WTC11 (cell line): ENCODE data around the gene NSMCE3. TPM values are rescaled to one million over a fixed set of nuclear protein-coding genes. Genes with fewer than 3 reads are reported as not detected.

Experiments used
- ATAC-seq: fragments of 200-7000 bp; cut with Tn5 transposase; 2 replicates; pipeline ENCODE4 v1.10.0; 2021; ENCODE audit warnings: mild to moderate bottlenecking, moderate library complexity
- CTCF ChIA-PET: fragments of 300-600 bp; sonication (Branson Sonifier 250); formaldehyde crosslinking; loops from one replicate; lab custom pipeline; 2021; ENCODE audit warnings: antibody characterized with exemption; lab: Charles Lee
- POLR2A ChIA-PET: fragments of 350-600 bp; sonication (Branson Sonifier 250); formaldehyde crosslinking; loops from one replicate; lab custom pipeline; 2021; ENCODE audit warnings: antibody characterized with exemption; lab: Charles Lee
- DNase-seq: peaks from one replicate; pipeline ENCODE4 v3.0.0; 2021; ENCODE audit warnings: low spot score
- H3K27ac Mint-ChIP-seq: 2 replicates; pipeline ENCODE4 v1.8.0; 2021; ENCODE audit warnings: mixed read lengths
- H3K27me3 Mint-ChIP-seq: 2 replicates; pipeline ENCODE4 v1.8.0; 2021; ENCODE audit warnings: low read depth, mild to moderate bottlenecking, moderate library complexity, mixed read lengths
- H3K36me3 Mint-ChIP-seq: 2 replicates; pipeline ENCODE4 v1.8.0; 2021; ENCODE audit warnings: mixed read lengths
- H3K4me1 Mint-ChIP-seq: 2 replicates; pipeline ENCODE4 v1.8.0; 2022; ENCODE audit warnings: mixed read lengths
- H3K4me3 Mint-ChIP-seq: 2 replicates; pipeline ENCODE4 v1.8.0; 2021; ENCODE audit warnings: mild to moderate bottlenecking, moderate library complexity, mixed read lengths
- H3K9me3 Mint-ChIP-seq: 2 replicates; pipeline ENCODE4 v1.8.0; 2021; ENCODE audit warnings: mixed read lengths
- CREM ChIP-seq: sonication (generic); formaldehyde crosslinking; IDR thresholded peaks from 2 replicates; pipeline ENCODE4 v1.8.1; 2022; ENCODE audit warnings: mild to moderate bottlenecking, missing genetic modification reagents, moderate library complexity
- ELF4 ChIP-seq: sonication (generic); formaldehyde crosslinking; IDR thresholded peaks from 2 replicates; pipeline ENCODE4 v1.8.1; 2022; ENCODE audit warnings: low read depth, mild to moderate bottlenecking, moderate library complexity, missing genetic modification reagents
- FOXK1 ChIP-seq: sonication (generic); formaldehyde crosslinking; IDR thresholded peaks from 2 replicates; pipeline ENCODE4 v1.8.0; 2022; ENCODE audit warnings: mild to moderate bottlenecking, moderate library complexity, missing genetic modification reagents
- GABPB1 ChIP-seq: sonication (generic); formaldehyde crosslinking; IDR thresholded peaks from 2 replicates; pipeline ENCODE4 v1.8.1; 2023; ENCODE audit warnings: mild to moderate bottlenecking, missing genetic modification reagents
- GRHL2 ChIP-seq: fragments of 250-450 bp; sonication (Bioruptor Pico); IDR thresholded peaks from 2 replicates; pipeline ENCODE4 v1.8.0; 2022; ENCODE audit warnings: mild to moderate bottlenecking, moderate library complexity; ENCODE audit not compliant: insufficient replicate concordance, severe bottlenecking
- MYBL2 ChIP-seq: sonication (generic); formaldehyde crosslinking; IDR thresholded peaks from 2 replicates; pipeline ENCODE4 v1.8.1; 2023; ENCODE audit warnings: mild to moderate bottlenecking, moderate library complexity, missing genetic modification reagents
- NR2C2 ChIP-seq: sonication (generic); formaldehyde crosslinking; IDR thresholded peaks from 2 replicates; pipeline ENCODE4 v1.8.0; 2022; ENCODE audit warnings: mild to moderate bottlenecking, missing genetic modification reagents
- SP1 ChIP-seq: sonication (generic); formaldehyde crosslinking; conservative IDR thresholded peaks from 2 replicates; pipeline ENCODE4 v1.8.1; 2022; ENCODE audit warnings: missing genetic modification reagents
- ZNF232 ChIP-seq: sonication (generic); formaldehyde crosslinking; IDR thresholded peaks from 2 replicates; pipeline ENCODE4 v1.8.0; 2022; ENCODE audit warnings: mild to moderate bottlenecking, missing genetic modification reagents
- ZNF671 ChIP-seq: fragments of 250-450 bp; sonication (Bioruptor Pico); IDR thresholded peaks from 2 replicates; pipeline ENCODE4 v1.8.0; 2021; ENCODE audit warnings: mild to moderate bottlenecking
- total RNA-seq: library from RNA; stranded (reverse); gene quantifications from 3 replicates; pipeline ENCODE4 v1.2.3, GENCODE V29; 2021
- TF ChIP-seq, protein P1 (sequence below): fragments of 250-450 bp; sonication (Bioruptor Pico); IDR thresholded peaks from 2 replicates; pipeline ENCODE4 v1.8.0; 2021; ENCODE audit warnings: mild to moderate bottlenecking
- TF ChIP-seq, protein P2 (sequence below): sonication (generic); formaldehyde crosslinking; IDR thresholded peaks from 2 replicates; pipeline ENCODE4 v1.8.1; 2022; ENCODE audit warnings: mild to moderate bottlenecking, moderate library complexity, missing genetic modification reagents
- TF ChIP-seq, protein P3 (sequence below): fragments of 250-450 bp; sonication (Bioruptor Pico); IDR thresholded peaks from 2 replicates; pipeline ENCODE4 v2.1.2; 2022; ENCODE audit warnings: mild to moderate bottlenecking, moderate library complexity
- TF ChIP-seq, protein P4 (sequence below): sonication (generic); formaldehyde crosslinking; IDR thresholded peaks from 2 replicates; pipeline ENCODE4 v1.8.1; 2023; ENCODE audit warnings: mild to moderate bottlenecking, missing genetic modification reagents
- TF ChIP-seq, protein P5 (sequence below): sonication (generic); formaldehyde crosslinking; IDR thresholded peaks from 2 replicates; pipeline ENCODE4 v1.8.0; 2023; ENCODE audit warnings: missing genetic modification reagents, mild to moderate bottlenecking, borderline replicate concordance
- TF ChIP-seq, protein P6 (sequence below): sonication (generic); formaldehyde crosslinking; conservative IDR thresholded peaks from 2 replicates; pipeline ENCODE4 v1.8.1; 2023; ENCODE audit warnings: mild to moderate bottlenecking, low read depth, missing genetic modification reagents, moderate library complexity
- TF ChIP-seq, protein P7 (sequence below): sonication (generic); formaldehyde crosslinking; IDR thresholded peaks from 2 replicates; pipeline ENCODE4 v1.8.0; 2023; ENCODE audit warnings: missing genetic modification reagents

The NSMCE3 gene
- total RNA-seq, 1 experiment from 2014 or later, result 6.6 TPM

DNA sequence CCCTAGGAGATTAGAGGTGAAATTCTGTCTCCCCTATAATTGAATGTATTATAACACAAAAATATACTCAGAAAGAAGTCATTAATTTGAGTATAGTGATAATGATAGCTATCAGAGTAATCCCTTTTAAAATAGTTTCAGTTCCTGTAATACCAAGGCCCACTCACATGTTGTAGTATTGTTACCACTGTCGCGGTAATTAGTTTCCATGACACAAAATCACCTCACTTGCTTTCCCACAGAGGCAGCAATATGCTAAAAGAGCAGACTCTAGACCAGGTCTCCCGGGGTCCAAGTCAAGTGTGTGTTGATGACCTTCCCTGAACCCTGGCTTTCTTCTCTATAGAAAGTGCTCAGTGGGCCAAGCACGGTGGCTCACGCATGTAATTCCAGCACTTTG is 39.5 kb upstream of the NSMCE3 start:
- Mint-ChIP-seq H3K36me3 (no peaks in the 10 kb centered on the region), H3K4me3 (no peak overlapping the region), H3K9me3 (no peaks in the 10 kb centered on the region), H3K27ac (no peak overlapping the region), H3K27me3 (no peaks in the 10 kb centered on the region), H3K4me1 (peaks cover 6% of the 10 kb centered on the region; the same call in 1 of the 2 replicates)
- no peak for DNase-seq
- no peak for ATAC-seq
- ChIA-PET CTCF (interaction anchor here (1.1 to 1.3 kb wide), 2 partner anchors 169 to 205 kb away, joined by 3 to 4 read pairs; no protein-coding TSS in a partner anchor), POLR2A (no interaction called here)
- TF ChIP-seq ZNF232 (CRISPR knock-in tag) (no peak), FOXK1 (CRISPR knock-in tag) (no peak), GABPB1 (CRISPR knock-in tag) (no peak), NR2C2 (CRISPR knock-in tag) (no peak), GRHL2 (CRISPR knock-in tag) (no peak), ELF4 (CRISPR knock-in tag) (no peak), SP1 (CRISPR knock-in tag) (no peak), ZNF671 (CRISPR knock-in tag) (no peak), MYBL2 (no peak), CREM (CRISPR knock-in tag) (no peak)
- TF ChIP-seq, protein P1, sequence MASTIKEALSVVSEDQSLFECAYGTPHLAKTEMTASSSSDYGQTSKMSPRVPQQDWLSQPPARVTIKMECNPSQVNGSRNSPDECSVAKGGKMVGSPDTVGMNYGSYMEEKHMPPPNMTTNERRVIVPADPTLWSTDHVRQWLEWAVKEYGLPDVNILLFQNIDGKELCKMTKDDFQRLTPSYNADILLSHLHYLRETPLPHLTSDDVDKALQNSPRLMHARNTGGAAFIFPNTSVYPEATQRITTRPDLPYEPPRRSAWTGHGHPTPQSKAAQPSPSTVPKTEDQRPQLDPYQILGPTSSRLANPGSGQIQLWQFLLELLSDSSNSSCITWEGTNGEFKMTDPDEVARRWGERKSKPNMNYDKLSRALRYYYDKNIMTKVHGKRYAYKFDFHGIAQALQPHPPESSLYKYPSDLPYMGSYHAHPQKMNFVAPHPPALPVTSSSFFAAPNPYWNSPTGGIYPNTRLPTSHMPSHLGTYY (CRISPR knock-in tag), result no peak
- TF ChIP-seq, protein P2, sequence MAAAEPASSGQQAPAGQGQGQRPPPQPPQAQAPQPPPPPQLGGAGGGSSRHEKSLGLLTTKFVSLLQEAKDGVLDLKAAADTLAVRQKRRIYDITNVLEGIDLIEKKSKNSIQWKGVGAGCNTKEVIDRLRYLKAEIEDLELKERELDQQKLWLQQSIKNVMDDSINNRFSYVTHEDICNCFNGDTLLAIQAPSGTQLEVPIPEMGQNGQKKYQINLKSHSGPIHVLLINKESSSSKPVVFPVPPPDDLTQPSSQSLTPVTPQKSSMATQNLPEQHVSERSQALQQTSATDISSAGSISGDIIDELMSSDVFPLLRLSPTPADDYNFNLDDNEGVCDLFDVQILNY (CRISPR knock-in tag), result no peak
- TF ChIP-seq, protein P3, sequence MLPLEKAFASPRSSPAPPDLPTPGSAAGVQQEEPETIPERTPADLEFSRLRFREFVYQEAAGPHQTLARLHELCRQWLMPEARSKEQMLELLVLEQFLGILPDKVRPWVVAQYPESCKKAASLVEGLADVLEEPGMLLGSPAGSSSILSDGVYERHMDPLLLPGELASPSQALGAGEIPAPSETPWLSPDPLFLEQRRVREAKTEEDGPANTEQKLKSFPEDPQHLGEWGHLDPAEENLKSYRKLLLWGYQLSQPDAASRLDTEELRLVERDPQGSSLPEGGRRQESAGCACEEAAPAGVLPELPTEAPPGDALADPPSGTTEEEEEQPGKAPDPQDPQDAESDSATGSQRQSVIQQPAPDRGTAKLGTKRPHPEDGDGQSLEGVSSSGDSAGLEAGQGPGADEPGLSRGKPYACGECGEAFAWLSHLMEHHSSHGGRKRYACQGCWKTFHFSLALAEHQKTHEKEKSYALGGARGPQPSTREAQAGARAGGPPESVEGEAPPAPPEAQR, result no peak
- TF ChIP-seq, protein P4, sequence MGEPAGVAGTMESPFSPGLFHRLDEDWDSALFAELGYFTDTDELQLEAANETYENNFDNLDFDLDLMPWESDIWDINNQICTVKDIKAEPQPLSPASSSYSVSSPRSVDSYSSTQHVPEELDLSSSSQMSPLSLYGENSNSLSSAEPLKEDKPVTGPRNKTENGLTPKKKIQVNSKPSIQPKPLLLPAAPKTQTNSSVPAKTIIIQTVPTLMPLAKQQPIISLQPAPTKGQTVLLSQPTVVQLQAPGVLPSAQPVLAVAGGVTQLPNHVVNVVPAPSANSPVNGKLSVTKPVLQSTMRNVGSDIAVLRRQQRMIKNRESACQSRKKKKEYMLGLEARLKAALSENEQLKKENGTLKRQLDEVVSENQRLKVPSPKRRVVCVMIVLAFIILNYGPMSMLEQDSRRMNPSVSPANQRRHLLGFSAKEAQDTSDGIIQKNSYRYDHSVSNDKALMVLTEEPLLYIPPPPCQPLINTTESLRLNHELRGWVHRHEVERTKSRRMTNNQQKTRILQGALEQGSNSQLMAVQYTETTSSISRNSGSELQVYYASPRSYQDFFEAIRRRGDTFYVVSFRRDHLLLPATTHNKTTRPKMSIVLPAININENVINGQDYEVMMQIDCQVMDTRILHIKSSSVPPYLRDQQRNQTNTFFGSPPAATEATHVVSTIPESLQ (CRISPR knock-in tag), result no peak
- TF ChIP-seq, protein P5, sequence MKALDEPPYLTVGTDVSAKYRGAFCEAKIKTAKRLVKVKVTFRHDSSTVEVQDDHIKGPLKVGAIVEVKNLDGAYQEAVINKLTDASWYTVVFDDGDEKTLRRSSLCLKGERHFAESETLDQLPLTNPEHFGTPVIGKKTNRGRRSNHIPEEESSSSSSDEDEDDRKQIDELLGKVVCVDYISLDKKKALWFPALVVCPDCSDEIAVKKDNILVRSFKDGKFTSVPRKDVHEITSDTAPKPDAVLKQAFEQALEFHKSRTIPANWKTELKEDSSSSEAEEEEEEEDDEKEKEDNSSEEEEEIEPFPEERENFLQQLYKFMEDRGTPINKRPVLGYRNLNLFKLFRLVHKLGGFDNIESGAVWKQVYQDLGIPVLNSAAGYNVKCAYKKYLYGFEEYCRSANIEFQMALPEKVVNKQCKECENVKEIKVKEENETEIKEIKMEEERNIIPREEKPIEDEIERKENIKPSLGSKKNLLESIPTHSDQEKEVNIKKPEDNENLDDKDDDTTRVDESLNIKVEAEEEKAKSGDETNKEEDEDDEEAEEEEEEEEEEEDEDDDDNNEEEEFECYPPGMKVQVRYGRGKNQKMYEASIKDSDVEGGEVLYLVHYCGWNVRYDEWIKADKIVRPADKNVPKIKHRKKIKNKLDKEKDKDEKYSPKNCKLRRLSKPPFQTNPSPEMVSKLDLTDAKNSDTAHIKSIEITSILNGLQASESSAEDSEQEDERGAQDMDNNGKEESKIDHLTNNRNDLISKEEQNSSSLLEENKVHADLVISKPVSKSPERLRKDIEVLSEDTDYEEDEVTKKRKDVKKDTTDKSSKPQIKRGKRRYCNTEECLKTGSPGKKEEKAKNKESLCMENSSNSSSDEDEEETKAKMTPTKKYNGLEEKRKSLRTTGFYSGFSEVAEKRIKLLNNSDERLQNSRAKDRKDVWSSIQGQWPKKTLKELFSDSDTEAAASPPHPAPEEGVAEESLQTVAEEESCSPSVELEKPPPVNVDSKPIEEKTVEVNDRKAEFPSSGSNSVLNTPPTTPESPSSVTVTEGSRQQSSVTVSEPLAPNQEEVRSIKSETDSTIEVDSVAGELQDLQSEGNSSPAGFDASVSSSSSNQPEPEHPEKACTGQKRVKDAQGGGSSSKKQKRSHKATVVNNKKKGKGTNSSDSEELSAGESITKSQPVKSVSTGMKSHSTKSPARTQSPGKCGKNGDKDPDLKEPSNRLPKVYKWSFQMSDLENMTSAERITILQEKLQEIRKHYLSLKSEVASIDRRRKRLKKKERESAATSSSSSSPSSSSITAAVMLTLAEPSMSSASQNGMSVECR (CRISPR knock-in tag), result no peak
- TF ChIP-seq, protein P6, sequence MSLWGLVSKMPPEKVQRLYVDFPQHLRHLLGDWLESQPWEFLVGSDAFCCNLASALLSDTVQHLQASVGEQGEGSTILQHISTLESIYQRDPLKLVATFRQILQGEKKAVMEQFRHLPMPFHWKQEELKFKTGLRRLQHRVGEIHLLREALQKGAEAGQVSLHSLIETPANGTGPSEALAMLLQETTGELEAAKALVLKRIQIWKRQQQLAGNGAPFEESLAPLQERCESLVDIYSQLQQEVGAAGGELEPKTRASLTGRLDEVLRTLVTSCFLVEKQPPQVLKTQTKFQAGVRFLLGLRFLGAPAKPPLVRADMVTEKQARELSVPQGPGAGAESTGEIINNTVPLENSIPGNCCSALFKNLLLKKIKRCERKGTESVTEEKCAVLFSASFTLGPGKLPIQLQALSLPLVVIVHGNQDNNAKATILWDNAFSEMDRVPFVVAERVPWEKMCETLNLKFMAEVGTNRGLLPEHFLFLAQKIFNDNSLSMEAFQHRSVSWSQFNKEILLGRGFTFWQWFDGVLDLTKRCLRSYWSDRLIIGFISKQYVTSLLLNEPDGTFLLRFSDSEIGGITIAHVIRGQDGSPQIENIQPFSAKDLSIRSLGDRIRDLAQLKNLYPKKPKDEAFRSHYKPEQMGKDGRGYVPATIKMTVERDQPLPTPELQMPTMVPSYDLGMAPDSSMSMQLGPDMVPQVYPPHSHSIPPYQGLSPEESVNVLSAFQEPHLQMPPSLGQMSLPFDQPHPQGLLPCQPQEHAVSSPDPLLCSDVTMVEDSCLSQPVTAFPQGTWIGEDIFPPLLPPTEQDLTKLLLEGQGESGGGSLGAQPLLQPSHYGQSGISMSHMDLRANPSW (CRISPR knock-in tag), result no peak
- TF ChIP-seq, protein P7, sequence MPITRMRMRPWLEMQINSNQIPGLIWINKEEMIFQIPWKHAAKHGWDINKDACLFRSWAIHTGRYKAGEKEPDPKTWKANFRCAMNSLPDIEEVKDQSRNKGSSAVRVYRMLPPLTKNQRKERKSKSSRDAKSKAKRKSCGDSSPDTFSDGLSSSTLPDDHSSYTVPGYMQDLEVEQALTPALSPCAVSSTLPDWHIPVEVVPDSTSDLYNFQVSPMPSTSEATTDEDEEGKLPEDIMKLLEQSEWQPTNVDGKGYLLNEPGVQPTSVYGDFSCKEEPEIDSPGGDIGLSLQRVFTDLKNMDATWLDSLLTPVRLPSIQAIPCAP, result no peak
